ENCODE measurements around the gene CD300LD. TPM values are rescaled to one million over a fixed set of nuclear protein-coding genes. Genes with fewer than 3 reads are reported as not detected.

The CD300LD gene
- total and polyA plus RNA-seq, 2 experiments from 2014 or later: not detected

- WGBS (ENCODE audit: low lambda C conversion rate, missing lambda C conversion rate): 26% methylated on average over 3 of the region's 3 CpGs
- TF ChIP-seq EZH2phosphoT487 (IDR thresholded peaks at IDR 0.05; ENCODE audit: low read depth, severe bottlenecking, unreplicated experiment) (no peak), EZH2 (IDR thresholded peaks at IDR 0.05; ENCODE audit: borderline replicate concordance) (no peak), CTCF (IDR thresholded peaks at IDR 0.05; ENCODE audit: poor library complexity) (no peak)
- Histone ChIP-seq H3K27ac (no peak overlapping the region), H3K4me2 (no peak overlapping the region), H3K4me1 (ENCODE audit: insufficient read depth) (no peaks in the 10 kb centered on the region), H3K27me3 (no peaks in the 10 kb centered on the region), H3K9me2 (replicated peaks; ENCODE audit: insufficient read depth) (no peaks in the 10 kb centered on the region), H3K36me3 (replicated peaks; ENCODE audit: insufficient read depth, low read depth) (no peaks in the 10 kb centered on the region), H3K9me3 (ENCODE audit: low read depth) (no peaks in the 10 kb centered on the region), H2AFZ (no peak overlapping the region), H3K4me3 (no peak overlapping the region), H3K79me2 (no peaks in the 10 kb centered on the region), H4K20me1 (ENCODE audit: insufficient read depth, poor library complexity, severe bottlenecking) (no peaks in the 10 kb centered on the region)
- DNase-seq (ENCODE audit: low spot score): no peak
Measured at GRCh38 chr17:74625661-74626060, 33.6 kb upstream of the CD300LD start.

- no peaks in the 10 kb centered on the region for H3K27me3 ChIP-seq
- DNase-seq (ENCODE audit: low spot score): no peak
- no peaks in the 10 kb centered on the region for H3K9me2 ChIP-seq (replicated peaks; ENCODE audit: insufficient read depth)
- H3K27ac ChIP-seq: no peak overlapping the region
- TF ChIP-seq EZH2phosphoT487 (IDR thresholded peaks at IDR 0.05; ENCODE audit: low read depth, severe bottlenecking, unreplicated experiment): no peak
- no peak for TF ChIP-seq EZH2 (IDR thresholded peaks at IDR 0.05; ENCODE audit: borderline replicate concordance)
- no peak for TF ChIP-seq CTCF (IDR thresholded peaks at IDR 0.05; ENCODE audit: poor library complexity)
- 95% methylated on average over 1 of the region's 1 CpG for WGBS (ENCODE audit: low lambda C conversion rate, missing lambda C conversion rate)
- H3K79me2 ChIP-seq: no peaks in the 10 kb centered on the region
- H3K4me1 ChIP-seq (ENCODE audit: insufficient read depth): no peaks in the 10 kb centered on the region
- H3K36me3 ChIP-seq (replicated peaks; ENCODE audit: insufficient read depth, low read depth): no peaks in the 10 kb centered on the region
- H2AFZ ChIP-seq: no peak overlapping the region
- no peaks in the 10 kb centered on the region for H3K9me3 ChIP-seq (ENCODE audit: low read depth)
- no peak overlapping the region for H3K4me3 ChIP-seq
- no peaks in the 10 kb centered on the region for H4K20me1 ChIP-seq (ENCODE audit: insufficient read depth, poor library complexity, severe bottlenecking)
- no peak overlapping the region for H3K4me2 ChIP-seq
Measured at GRCh38 chr17:74624131-74624530, 32.0 kb upstream of the CD300LD start.

GRCh38 chr17:74623693-74624093, 31.6 kb upstream of the CD300LD start, which contains the start of gene CD300E:
Gene CD300E, minus strand, starts transcription at chr17:74623738. Its CDS starts 117 bp downstream, at chr17:74623621.
- no peak within 1 kb of the TSS for H3K4me3 ChIP-seq
- no peaks in the 10 kb centered on the region for H3K9me2 ChIP-seq (replicated peaks; ENCODE audit: insufficient read depth)
- H2AFZ ChIP-seq: no peak within 1 kb of the TSS
- H3K4me1 ChIP-seq (ENCODE audit: insufficient read depth): no peaks in the 10 kb centered on the region
- TF ChIP-seq CTCF (IDR thresholded peaks at IDR 0.05; ENCODE audit: poor library complexity) (no peak), EZH2 (IDR thresholded peaks at IDR 0.05; ENCODE audit: borderline replicate concordance) (no peak), EZH2phosphoT487 (IDR thresholded peaks at IDR 0.05; ENCODE audit: low read depth, severe bottlenecking, unreplicated experiment) (no peak)
- H3K4me2 ChIP-seq: no peak within 1 kb of the TSS
- H4K20me1 ChIP-seq (ENCODE audit: insufficient read depth, poor library complexity, severe bottlenecking): no peaks in the 10 kb centered on the region
- H3K79me2 ChIP-seq: no peaks in the 10 kb centered on the region
- no peak for DNase-seq (ENCODE audit: low spot score)
- no peak within 1 kb of the TSS for H3K27ac ChIP-seq
- no peaks in the 10 kb centered on the region for H3K36me3 ChIP-seq (replicated peaks; ENCODE audit: insufficient read depth, low read depth)
- no peaks in the 10 kb centered on the region for H3K9me3 ChIP-seq (ENCODE audit: low read depth)
- WGBS (ENCODE audit: low lambda C conversion rate, missing lambda C conversion rate): 86% methylated on average over 5 of the region's 5 CpGs
- no peaks in the 10 kb centered on the region for H3K27me3 ChIP-seq
